KMS-11 (cell line): ENCODE data around the gene MACROD1.

Experiments used
- H2AFZ ChIP-seq: fragments of 200-600 bp; sonication (generic); 2 replicates; pipeline ENCODE4 v1.6.1; 2016; ENCODE audit warnings: antibody characterized with exemption, mixed run types, low read depth
- H3K27ac ChIP-seq: fragments of 200-600 bp; sonication (generic); 2 replicates; pipeline ENCODE4 v1.6.1; 2016; ENCODE audit warnings: mild to moderate bottlenecking, mixed run types
- H3K27me3 ChIP-seq: fragments of 200-600 bp; sonication (generic); 2 replicates; pipeline ENCODE4 v1.6.1; 2017; ENCODE audit warnings: mild to moderate bottlenecking, low read depth, mixed run types, moderate library complexity; ENCODE audit not compliant: insufficient read depth
- H3K36me3 ChIP-seq: fragments of 200-600 bp; sonication (generic); 2 replicates; pipeline ENCODE4 v1.6.1; 2017; ENCODE audit warnings: mild to moderate bottlenecking, mixed run types; ENCODE audit not compliant: insufficient read depth
- H3K4me1 ChIP-seq: fragments of 200-600 bp; sonication (generic); 2 replicates; pipeline ENCODE4 v1.6.1; 2016; ENCODE audit warnings: mild to moderate bottlenecking, low read depth, mixed run types; ENCODE audit not compliant: poor library complexity, severe bottlenecking
- H3K4me2 ChIP-seq: fragments of 200-600 bp; sonication (generic); 2 replicates; pipeline ENCODE4 v1.7.0; 2016; ENCODE audit warnings: mild to moderate bottlenecking, mixed run types
- H3K4me3 ChIP-seq: fragments of 200-600 bp; sonication (generic); IDR thresholded peaks from 2 replicates; pipeline ENCODE4 v1.6.1; 2017; ENCODE audit warnings: low read depth, low read length, mixed read lengths; ENCODE audit not compliant: insufficient read depth
- H3K79me2 ChIP-seq: fragments of 200-600 bp; sonication (generic); 2 replicates; pipeline ENCODE4 v1.6.1; 2016; ENCODE audit warnings: low read depth, mixed run types; ENCODE audit not compliant: insufficient read depth
- H3K9ac ChIP-seq: fragments of 200-600 bp; sonication (generic); 2 replicates; pipeline ENCODE4 v1.6.1; 2016; ENCODE audit warnings: mild to moderate bottlenecking, mixed run types
- H4K20me1 ChIP-seq: fragments of 200-600 bp; sonication (generic); 2 replicates; pipeline ENCODE4 v1.6.1; 2016; ENCODE audit warnings: mild to moderate bottlenecking, mixed run types; ENCODE audit not compliant: insufficient read depth
- CTCF ChIP-seq: fragments of 200-600 bp; sonication (generic); conservative IDR thresholded peaks from 2 replicates; pipeline ENCODE4 v1.6.1; 2017; ENCODE audit warnings: low read depth, mild to moderate bottlenecking, antibody characterized with exemption, low read length, moderate library complexity, mixed read lengths

MACROD1 gene

DNA sequence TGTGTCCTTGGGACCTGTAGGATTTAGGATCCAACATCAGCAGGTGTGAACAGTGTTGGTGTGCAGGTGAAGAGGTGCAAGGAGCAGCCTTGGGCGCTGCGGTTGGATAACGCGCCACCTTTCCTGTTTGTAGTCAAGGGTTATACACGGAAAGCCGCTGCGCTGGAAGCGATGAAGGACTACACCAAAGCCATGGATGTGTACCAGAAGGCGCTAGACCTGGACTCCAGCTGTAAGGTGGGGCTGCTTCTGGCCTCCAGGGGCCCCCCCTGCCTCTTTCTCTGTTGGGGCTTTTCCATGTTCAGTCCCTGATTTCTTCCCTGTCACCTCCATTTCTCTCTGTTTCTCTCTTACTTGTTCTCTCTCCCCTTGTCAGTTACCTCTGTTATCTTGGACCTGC, 37.1 kb upstream of the MACROD1 start:
- TF ChIP-seq CTCF: no peak
- Histone ChIP-seq H2AFZ (no peak overlapping the region), H3K4me1 (peaks cover 38% of the 10 kb centered on the region), H3K9ac (no peak overlapping the region), H3K4me3 (no peak overlapping the region), H3K4me2 (no peak overlapping the region), H3K27ac (no peak overlapping the region), H3K36me3 (peaks cover 29% of the 10 kb centered on the region; the same call in 1 of the 2 replicates), H4K20me1 (0 out of 2 replicates have a peak, but pooled peaks cover 6% of the 10 kb centered on the region), H3K27me3 (no peaks in the 10 kb centered on the region), H3K79me2 (peaks cover 8% of the 10 kb centered on the region; the same call in 1 of the 2 replicates)

- TF ChIP-seq CTCF: no peak
- Histone ChIP-seq H2AFZ (no peak overlapping the region), H3K27me3 (no peaks in the 10 kb centered on the region), H3K4me1 (peaks cover 34% of the 10 kb centered on the region), H3K36me3 (peaks cover 37% of the 10 kb centered on the region; the same call in 1 of the 2 replicates), H4K20me1 (0 out of 2 replicates have a peak, but pooled peaks cover 6% of the 10 kb centered on the region), H3K4me2 (no peak overlapping the region), H3K79me2 (peaks cover 8% of the 10 kb centered on the region; the same call in 1 of the 2 replicates), H3K4me3 (no peak overlapping the region), H3K27ac (no peak overlapping the region; the same call in 1 of the 2 replicates), H3K9ac (no peak overlapping the region)
These were observed 35.6 kb upstream of the MACROD1 start for GRCh38 chr11:64201543-64201942.

GRCh38 chr11:64198511-64198910, 32.6 kb upstream of the MACROD1 start:
- Histone ChIP-seq H3K9ac (no peak overlapping the region), H3K27ac (no peak overlapping the region), H3K4me3 (no peak overlapping the region), H3K4me1 (peaks cover 11% of the 10 kb centered on the region), H2AFZ (no peak overlapping the region), H3K79me2 (peaks cover 19% of the 10 kb centered on the region), H3K27me3 (no peaks in the 10 kb centered on the region), H4K20me1 (no peaks in the 10 kb centered on the region), H3K36me3 (peaks cover 61% of the 10 kb centered on the region; the same call in 1 of the 2 replicates), H3K4me2 (no peak overlapping the region)
- TF ChIP-seq CTCF: no peak

- Histone ChIP-seq H4K20me1 (peaks cover 11% of the 10 kb centered on the region; the same call in 1 of the 2 replicates), H3K79me2 (peaks cover 16% of the 10 kb centered on the region), H3K9ac (no peak overlapping the region), H3K27me3 (no peaks in the 10 kb centered on the region), H3K36me3 (peaks cover 61% of the 10 kb centered on the region; the same call in 1 of the 2 replicates), H3K4me3 (no peak overlapping the region), H3K4me1 (peaks cover 5% of the 10 kb centered on the region), H3K4me2 (no peak overlapping the region), H2AFZ (no peak overlapping the region), H3K27ac (0 out of 2 replicates have a peak overlapping the region, but pooled peaks have one; percentile 11)
- no peak for TF ChIP-seq CTCF
These were observed 30.7 kb upstream of the MACROD1 start for GRCh38 chr11:64196626-64197025.
